GM12801 (cell line): ENCODE data around the gene CT45A2.
"Not testable (repeated sequence)": the region's sequence is repeated elsewhere in the genome, so short reads cannot be mapped to it uniquely, and the experiment has no call there.

Source experiments
- TF ChIP-seq, protein P1 (sequence below): IDR thresholded peaks from one replicate; pipeline ENCODE4 v1.5.1; 2011; ENCODE audit warnings: control low read depth; ENCODE audit not compliant: insufficient read length; ENCODE audit errors: extremely low read depth

CT45A2 gene, protein sequence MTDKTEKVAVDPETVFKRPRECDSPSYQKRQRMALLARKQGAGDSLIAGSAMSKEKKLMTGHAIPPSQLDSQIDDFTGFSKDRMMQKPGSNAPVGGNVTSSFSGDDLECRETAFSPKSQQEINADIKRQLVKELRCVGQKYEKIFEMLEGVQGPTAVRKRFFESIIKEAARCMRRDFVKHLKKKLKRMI

DNA sequence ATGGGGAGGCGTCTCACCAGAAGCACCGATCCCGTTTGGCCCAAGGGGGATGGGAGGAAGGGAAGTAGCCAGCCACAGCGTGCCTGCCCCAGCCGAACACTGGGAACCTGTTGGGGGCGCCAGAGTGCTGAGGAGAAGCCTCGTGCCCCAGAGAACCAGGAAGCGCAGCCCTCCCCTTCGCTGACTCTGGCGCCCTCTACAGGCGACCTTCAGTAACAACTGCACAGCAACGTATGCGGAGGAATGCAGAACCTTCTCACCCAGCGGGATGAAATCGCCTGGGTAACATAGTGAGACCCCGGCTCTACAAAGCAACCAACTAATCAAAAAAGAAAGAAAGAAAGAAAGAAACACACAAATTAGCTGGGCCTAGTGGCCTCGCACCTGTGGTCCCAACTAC lies at the start of gene CT45A2:
CT45A2 (minus strand) TSS at position 101 of the 400 bp plus-strand sequence. CDS start 3,747 bp downstream, outside the sequence.
- TF ChIP-seq, protein P1, sequence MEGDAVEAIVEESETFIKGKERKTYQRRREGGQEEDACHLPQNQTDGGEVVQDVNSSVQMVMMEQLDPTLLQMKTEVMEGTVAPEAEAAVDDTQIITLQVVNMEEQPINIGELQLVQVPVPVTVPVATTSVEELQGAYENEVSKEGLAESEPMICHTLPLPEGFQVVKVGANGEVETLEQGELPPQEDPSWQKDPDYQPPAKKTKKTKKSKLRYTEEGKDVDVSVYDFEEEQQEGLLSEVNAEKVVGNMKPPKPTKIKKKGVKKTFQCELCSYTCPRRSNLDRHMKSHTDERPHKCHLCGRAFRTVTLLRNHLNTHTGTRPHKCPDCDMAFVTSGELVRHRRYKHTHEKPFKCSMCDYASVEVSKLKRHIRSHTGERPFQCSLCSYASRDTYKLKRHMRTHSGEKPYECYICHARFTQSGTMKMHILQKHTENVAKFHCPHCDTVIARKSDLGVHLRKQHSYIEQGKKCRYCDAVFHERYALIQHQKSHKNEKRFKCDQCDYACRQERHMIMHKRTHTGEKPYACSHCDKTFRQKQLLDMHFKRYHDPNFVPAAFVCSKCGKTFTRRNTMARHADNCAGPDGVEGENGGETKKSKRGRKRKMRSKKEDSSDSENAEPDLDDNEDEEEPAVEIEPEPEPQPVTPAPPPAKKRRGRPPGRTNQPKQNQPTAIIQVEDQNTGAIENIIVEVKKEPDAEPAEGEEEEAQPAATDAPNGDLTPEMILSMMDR: not testable (repeated sequence)

DNA sequence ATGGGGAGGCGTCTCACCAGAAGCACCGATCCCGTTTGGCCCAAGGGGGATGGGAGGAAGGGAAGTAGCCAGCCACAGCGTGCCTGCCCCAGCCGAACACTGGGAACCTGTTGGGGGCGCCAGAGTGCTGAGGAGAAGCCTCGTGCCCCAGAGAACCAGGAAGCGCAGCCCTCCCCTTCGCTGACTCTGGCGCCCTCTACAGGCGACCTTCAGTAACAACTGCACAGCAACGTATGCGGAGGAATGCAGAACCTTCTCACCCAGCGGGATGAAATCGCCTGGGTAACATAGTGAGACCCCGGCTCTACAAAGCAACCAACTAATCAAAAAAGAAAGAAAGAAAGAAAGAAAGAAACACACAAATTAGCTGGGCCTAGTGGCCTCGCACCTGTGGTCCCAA lies 34.6 kb upstream of the CT45A2 start, which contains the start of gene CT45A8:
CT45A8 (minus strand) TSS at position 101 of the 400 bp plus-strand sequence. CDS start 3,755 bp downstream, outside the sequence.
- TF ChIP-seq, protein P1: not testable (repeated sequence)

DNA sequence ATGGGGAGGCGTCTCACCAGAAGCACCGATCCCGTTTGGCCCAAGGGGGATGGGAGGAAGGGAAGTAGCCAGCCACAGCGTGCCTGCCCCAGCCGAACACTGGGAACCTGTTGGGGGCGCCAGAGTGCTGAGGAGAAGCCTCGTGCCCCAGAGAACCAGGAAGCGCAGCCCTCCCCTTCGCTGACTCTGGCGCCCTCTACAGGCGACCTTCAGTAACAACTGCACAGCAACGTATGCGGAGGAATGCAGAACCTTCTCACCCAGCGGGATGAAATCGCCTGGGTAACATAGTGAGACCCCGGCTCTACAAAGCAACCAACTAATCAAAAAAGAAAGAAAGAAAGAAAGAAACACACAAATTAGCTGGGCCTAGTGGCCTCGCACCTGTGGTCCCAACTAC lies 17.4 kb upstream of the CT45A2 start, which contains the start of gene CT45A7:
CT45A7 (minus strand) TSS at position 101 of the 400 bp plus-strand sequence. CDS start 3,747 bp downstream, outside the sequence.
- TF ChIP-seq, protein P1: not testable (repeated sequence)

DNA sequence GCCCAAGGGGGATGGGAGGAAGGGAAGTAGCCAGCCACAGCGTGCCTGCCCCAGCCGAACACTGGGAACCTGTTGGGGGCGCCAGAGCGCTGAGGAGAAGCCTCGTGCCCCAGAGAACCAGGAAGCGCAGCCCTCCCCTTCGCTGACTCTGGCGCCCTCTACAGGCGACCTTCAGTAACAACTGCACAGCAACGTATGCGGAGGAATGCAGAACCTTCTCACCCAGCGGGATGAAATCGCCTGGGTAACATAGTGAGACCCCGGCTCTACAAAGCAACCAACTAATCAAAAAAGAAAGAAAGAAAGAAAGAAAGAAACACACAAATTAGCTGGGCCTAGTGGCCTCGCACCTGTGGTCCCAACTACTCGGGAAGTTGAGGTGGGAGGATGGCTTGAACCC lies 17.1 kb downstream of the CT45A2 start, which contains the start of gene CT45A6:
CT45A6 (minus strand) TSS at position 101 of the 400 bp plus-strand sequence. CDS start 3,794 bp downstream, outside the sequence.
- TF ChIP-seq, protein P1: not testable (repeated sequence)

DNA sequence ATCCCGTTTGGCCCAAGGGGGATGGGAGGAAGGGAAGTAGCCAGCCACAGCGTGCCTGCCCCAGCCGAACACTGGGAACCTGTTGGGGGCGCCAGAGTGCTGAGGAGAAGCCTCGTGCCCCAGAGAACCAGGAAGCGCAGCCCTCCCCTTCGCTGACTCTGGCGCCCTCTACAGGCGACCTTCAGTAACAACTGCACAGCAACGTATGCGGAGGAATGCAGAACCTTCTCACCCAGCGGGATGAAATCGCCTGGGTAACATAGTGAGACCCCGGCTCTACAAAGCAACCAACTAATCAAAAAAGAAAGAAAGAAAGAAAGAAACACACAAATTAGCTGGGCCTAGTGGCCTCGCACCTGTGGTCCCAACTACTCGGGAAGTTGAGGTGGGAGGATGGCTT lies 34.4 kb downstream of the CT45A2 start, which contains the start of gene CT45A5:
CT45A5 (minus strand) TSS at position 101 of the 400 bp plus-strand sequence. CDS start 3,774 bp downstream, outside the sequence.
- TF ChIP-seq, protein P1: not testable (repeated sequence)

DNA sequence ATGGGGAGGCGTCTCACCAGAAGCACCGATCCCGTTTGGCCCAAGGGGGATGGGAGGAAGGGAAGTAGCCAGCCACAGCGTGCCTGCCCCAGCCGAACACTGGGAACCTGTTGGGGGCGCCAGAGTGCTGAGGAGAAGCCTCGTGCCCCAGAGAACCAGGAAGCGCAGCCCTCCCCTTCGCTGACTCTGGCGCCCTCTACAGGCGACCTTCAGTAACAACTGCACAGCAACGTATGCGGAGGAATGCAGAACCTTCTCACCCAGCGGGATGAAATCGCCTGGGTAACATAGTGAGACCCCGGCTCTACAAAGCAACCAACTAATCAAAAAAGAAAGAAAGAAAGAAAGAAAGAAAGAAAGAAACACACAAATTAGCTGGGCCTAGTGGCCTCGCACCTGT lies 51.7 kb downstream of the CT45A2 start, which contains the start of gene CT45A3:
CT45A3 (minus strand) TSS at position 101 of the 400 bp plus-strand sequence. CDS start 3,747 bp downstream, outside the sequence.
- TF ChIP-seq, protein P1: not testable (repeated sequence)
